ENCODE data around the gene XRCC1.

- TF ChIP-seq POLR2A (IDR thresholded peaks at IDR 0.05) (no peak), CTCF (IDR thresholded peaks at IDR 0.05) (no peak)
Observed at GRCh38 chr19:43548706-43549105, 26.6 kb downstream of the XRCC1 start.

Measured in heart left ventricle (tissue), 13 donors.